Measurements from ENCODE around the gene HS1BP3. TPM values are rescaled to one million over a fixed set of nuclear protein-coding genes. Genes with fewer than 3 reads are reported as not detected.
A peak's percentile ranks its signal among the peaks of the same experiment; 100 is the strongest.

Gene HS1BP3
- total and polyA plus RNA-seq, 2 of the 13 experiments (the other 11 are each of a cell fraction or from before 2014, with no cell fraction given), result 15.2 to 22.0 TPM

GRCh38 chr2:20585710-20586594, 64.9 kb downstream of the HS1BP3 start (continued):
- no peak for TF ChIP-seq TRAFD1 (CRISPR knock-in tag; IDR thresholded peaks at IDR 0.05; ENCODE audit: borderline replicate concordance)
- TF ChIP-seq ZNF780A (CRISPR knock-in tag; IDR thresholded peaks at IDR 0.05), result no peak
- no peak for TF ChIP-seq STAG1 (CRISPR knock-in tag; IDR thresholded peaks at IDR 0.05)
- no peak for TF ChIP-seq ZKSCAN5 (CRISPR knock-in tag; IDR thresholded peaks at IDR 0.05)
- peak; percentile 75 for TF ChIP-seq AFF4 (CRISPR knock-in tag; IDR thresholded peaks at IDR 0.05)
- no peak for TF ChIP-seq ELF4 (CRISPR knock-in tag; IDR thresholded peaks at IDR 0.05; ENCODE audit: borderline replicate concordance)
- peak; percentile 83 for TF ChIP-seq RXRA (CRISPR knock-in tag; IDR thresholded peaks at IDR 0.05)
- no peak for TF ChIP-seq SRSF9 (IDR thresholded peaks at IDR 0.05; ENCODE audit: borderline replicate concordance, insufficient read depth, low read depth, low read length, poor library complexity, severe bottlenecking)
- no peak for TF ChIP-seq ZNF607 (CRISPR knock-in tag; IDR thresholded peaks at IDR 0.05; ENCODE audit: borderline replicate concordance)
- TF ChIP-seq ZBTB7A (CRISPR knock-in tag; IDR thresholded peaks at IDR 0.05), result peak; percentile 73
- 0 out of 2 replicates have a peak, but pooled peaks have one; percentile 13 for TF ChIP-seq MXD1 (CRISPR knock-in tag; IDR thresholded peaks at IDR 0.05)
- no peak for TF ChIP-seq ZNF180 (CRISPR knock-in tag; IDR thresholded peaks at IDR 0.05; ENCODE audit: borderline replicate concordance, low read depth)
- TF ChIP-seq ZFP62 (CRISPR knock-in tag; IDR thresholded peaks at IDR 0.05), result no peak
- no peak for TF ChIP-seq ZNF3 (CRISPR knock-in tag; IDR thresholded peaks at IDR 0.05)
- no peak for TF ChIP-seq SATB2 (CRISPR knock-in tag; IDR thresholded peaks at IDR 0.05)
- no peak for TF ChIP-seq ZBTB7B (CRISPR knock-in tag; IDR thresholded peaks at IDR 0.05)
- TF ChIP-seq ZNF784 (CRISPR knock-in tag; IDR thresholded peaks at IDR 0.05; ENCODE audit: borderline replicate concordance), result no peak
- TF ChIP-seq NFATC3 (CRISPR knock-in tag; IDR thresholded peaks at IDR 0.05), result no peak
- no peak for TF ChIP-seq ATF4 (CRISPR knock-in tag; IDR thresholded peaks at IDR 0.05)

All from HepG2 (cell line).